ENCODE results near the gene OGN. TPM values are rescaled to one million over a fixed set of nuclear protein-coding genes. Genes with fewer than 3 reads are reported as not detected.

OGN gene
- total and polyA plus RNA-seq, 2 experiments from 2014 or later, result 16.7 to 43.5 TPM

GRCh38 chr9:92341578-92341977, 62.8 kb downstream of the OGN start:
- Histone ChIP-seq H3K4me1 (ENCODE audit: insufficient read depth) (no peaks in the 10 kb centered on the region), H3K27ac (no peak overlapping the region), H3K27me3 (no peaks in the 10 kb centered on the region), H2AFZ (no peak overlapping the region), H3K9me3 (ENCODE audit: low read depth) (no peaks in the 10 kb centered on the region), H3K36me3 (replicated peaks; ENCODE audit: insufficient read depth, low read depth) (no peaks in the 10 kb centered on the region), H4K20me1 (ENCODE audit: insufficient read depth, poor library complexity, severe bottlenecking) (no peaks in the 10 kb centered on the region), H3K79me2 (no peaks in the 10 kb centered on the region), H3K4me3 (no peak overlapping the region), H3K4me2 (no peak overlapping the region), H3K9me2 (replicated peaks; ENCODE audit: insufficient read depth) (no peaks in the 10 kb centered on the region)
- TF ChIP-seq EZH2phosphoT487 (IDR thresholded peaks at IDR 0.05; ENCODE audit: low read depth, severe bottlenecking, unreplicated experiment), result no peak
- 100% methylated on average over 1 of the region's 1 CpG for WGBS (ENCODE audit: low lambda C conversion rate, missing lambda C conversion rate)
- DNase-seq (ENCODE audit: low spot score), result no peak

GRCh38 chr9:92333282-92333634, 71.1 kb downstream of the OGN start:
- Histone ChIP-seq H3K9me2 (replicated peaks; ENCODE audit: insufficient read depth) (no peaks in the 10 kb centered on the region), H3K27ac (no peak overlapping the region), H3K4me2 (no peak overlapping the region), H3K27me3 (no peaks in the 10 kb centered on the region), H3K4me1 (ENCODE audit: insufficient read depth) (peaks cover 4% of the 10 kb centered on the region), H3K9me3 (ENCODE audit: low read depth) (no peaks in the 10 kb centered on the region), H2AFZ (no peak overlapping the region), H3K79me2 (no peaks in the 10 kb centered on the region), H3K4me3 (no peak overlapping the region), H4K20me1 (ENCODE audit: insufficient read depth, poor library complexity, severe bottlenecking) (no peaks in the 10 kb centered on the region), H3K36me3 (replicated peaks; ENCODE audit: insufficient read depth, low read depth) (no peaks in the 10 kb centered on the region)
- DNase-seq (ENCODE audit: low spot score), result no peak
- 68% methylated on average over 2 of the region's 2 CpGs for WGBS (ENCODE audit: low lambda C conversion rate, missing lambda C conversion rate)
- TF ChIP-seq EZH2 (IDR thresholded peaks at IDR 0.05; ENCODE audit: borderline replicate concordance) (no peak), CTCF (IDR thresholded peaks at IDR 0.05; ENCODE audit: poor library complexity) (no peak), EZH2phosphoT487 (IDR thresholded peaks at IDR 0.05; ENCODE audit: low read depth, severe bottlenecking, unreplicated experiment) (no peak)

Other genes starting within 250 kb of the OGN start
- gene IARS1, start 110.9 kb downstream of the OGN start, total RNA-seq, result 158 and 180 TPM in 2 replicates
- gene IARS1, start 110.9 kb downstream of the OGN start, polyA plus RNA-seq, result 74.4 and 76.7 TPM in 2 replicates
- gene NOL8, start 79.2 kb downstream of the OGN start, total RNA-seq, result 17.3 and 28.9 TPM in 2 replicates
- gene NOL8, start 79.2 kb downstream of the OGN start, polyA plus RNA-seq, result 17.5 and 25.6 TPM in 2 replicates
- gene CENPP, start 78.6 kb downstream of the OGN start, total RNA-seq, result 2.0 and 5.9 TPM in 2 replicates
- gene CENPP, start 78.6 kb downstream of the OGN start, polyA plus RNA-seq, result 2.8 and 5.1 TPM in 2 replicates
- 0.17 and 0.28 TPM in 2 replicates for gene OMD, start 19.9 kb upstream of the OGN start, total RNA-seq
- 0.18 and 0.47 TPM in 2 replicates for gene OMD, start 19.9 kb upstream of the OGN start, polyA plus RNA-seq
- 33.6 and 35.3 TPM in 2 replicates for gene ASPN, start 77.9 kb upstream of the OGN start, total RNA-seq
- 12.5 and 14.0 TPM in 2 replicates for gene ASPN, start 77.9 kb upstream of the OGN start, polyA plus RNA-seq
- 15.9 and 20.8 TPM in 2 replicates for gene ECM2, start 131.4 kb upstream of the OGN start, total RNA-seq
- 1.1 and 4.0 TPM in 2 replicates for gene ECM2, start 131.4 kb upstream of the OGN start, polyA plus RNA-seq